Glutamatergic neuron (in vitro differentiated cells): ENCODE measurements around the gene ZNF750. TPM values are rescaled to one million over a fixed set of nuclear protein-coding genes. Genes with fewer than 3 reads are reported as not detected.

Source experiments
- DNase-seq: peaks from one replicate; pipeline ENCODE4 v3.0.0; 2022
- H3K27ac Mint-ChIP-seq: one replicate; pipeline ENCODE4 v1.8.0; 2020; ENCODE audit warnings: mild to moderate bottlenecking, mixed read lengths, inconsistent platforms; ENCODE audit not compliant: unreplicated experiment
- H3K27me3 Mint-ChIP-seq: one replicate; pipeline ENCODE4 v1.8.0; 2020; ENCODE audit warnings: mild to moderate bottlenecking, moderate library complexity, mixed read lengths, inconsistent platforms; ENCODE audit not compliant: unreplicated experiment
- H3K36me3 Mint-ChIP-seq: one replicate; pipeline ENCODE4 v1.8.0; 2020; ENCODE audit warnings: mild to moderate bottlenecking, mixed read lengths, inconsistent platforms; ENCODE audit not compliant: unreplicated experiment
- H3K4me1 Mint-ChIP-seq: one replicate; pipeline ENCODE4 v1.8.0; 2020; ENCODE audit warnings: mild to moderate bottlenecking, low read depth, mixed read lengths, inconsistent platforms; ENCODE audit not compliant: unreplicated experiment
- H3K4me3 Mint-ChIP-seq: one replicate; pipeline ENCODE4 v1.8.0; 2020; ENCODE audit warnings: mild to moderate bottlenecking, mixed read lengths, inconsistent platforms; ENCODE audit not compliant: unreplicated experiment
- H3K9me3 Mint-ChIP-seq: one replicate; pipeline ENCODE4 v1.8.0; 2020; ENCODE audit warnings: mild to moderate bottlenecking, moderate library complexity, mixed read lengths, inconsistent platforms; ENCODE audit not compliant: unreplicated experiment
- total RNA-seq: library from RNA; stranded (reverse); fragmentation: NEBNext Ultra II Directional; extraction: Animal tissue kit (Norgen Biotek cat#: 25700); gene quantifications from one replicate; pipeline ENCODE4 v1.2.1, GENCODE V29; 2021; ENCODE audit not compliant: unreplicated experiment
- TF ChIP-seq, protein P1 (sequence below): fragments of 200-600 bp; sonication (generic); IDR thresholded peaks from one replicate; pipeline ENCODE4 v1.5.0; 2021; ENCODE audit not compliant: partially characterized antibody, unreplicated experiment

ZNF750 gene
- total RNA-seq, 1 donor from 2014 or later: 1.4 TPM

- Mint-ChIP-seq H3K36me3 (peaks cover 5% of the 10 kb centered on the region), H3K27me3 (peaks cover 3% of the 10 kb centered on the region), H3K4me3 (no peak overlapping the region), H3K9me3 (peaks cover 2% of the 10 kb centered on the region), H3K27ac (no peak overlapping the region), H3K4me1 (peaks cover 11% of the 10 kb centered on the region)
- DNase-seq: no peak
- TF ChIP-seq, protein P1, sequence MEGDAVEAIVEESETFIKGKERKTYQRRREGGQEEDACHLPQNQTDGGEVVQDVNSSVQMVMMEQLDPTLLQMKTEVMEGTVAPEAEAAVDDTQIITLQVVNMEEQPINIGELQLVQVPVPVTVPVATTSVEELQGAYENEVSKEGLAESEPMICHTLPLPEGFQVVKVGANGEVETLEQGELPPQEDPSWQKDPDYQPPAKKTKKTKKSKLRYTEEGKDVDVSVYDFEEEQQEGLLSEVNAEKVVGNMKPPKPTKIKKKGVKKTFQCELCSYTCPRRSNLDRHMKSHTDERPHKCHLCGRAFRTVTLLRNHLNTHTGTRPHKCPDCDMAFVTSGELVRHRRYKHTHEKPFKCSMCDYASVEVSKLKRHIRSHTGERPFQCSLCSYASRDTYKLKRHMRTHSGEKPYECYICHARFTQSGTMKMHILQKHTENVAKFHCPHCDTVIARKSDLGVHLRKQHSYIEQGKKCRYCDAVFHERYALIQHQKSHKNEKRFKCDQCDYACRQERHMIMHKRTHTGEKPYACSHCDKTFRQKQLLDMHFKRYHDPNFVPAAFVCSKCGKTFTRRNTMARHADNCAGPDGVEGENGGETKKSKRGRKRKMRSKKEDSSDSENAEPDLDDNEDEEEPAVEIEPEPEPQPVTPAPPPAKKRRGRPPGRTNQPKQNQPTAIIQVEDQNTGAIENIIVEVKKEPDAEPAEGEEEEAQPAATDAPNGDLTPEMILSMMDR: no peak
Measured at GRCh38 chr17:82846061-82846691, 6.4 kb upstream of the ZNF750 start.

DNA sequence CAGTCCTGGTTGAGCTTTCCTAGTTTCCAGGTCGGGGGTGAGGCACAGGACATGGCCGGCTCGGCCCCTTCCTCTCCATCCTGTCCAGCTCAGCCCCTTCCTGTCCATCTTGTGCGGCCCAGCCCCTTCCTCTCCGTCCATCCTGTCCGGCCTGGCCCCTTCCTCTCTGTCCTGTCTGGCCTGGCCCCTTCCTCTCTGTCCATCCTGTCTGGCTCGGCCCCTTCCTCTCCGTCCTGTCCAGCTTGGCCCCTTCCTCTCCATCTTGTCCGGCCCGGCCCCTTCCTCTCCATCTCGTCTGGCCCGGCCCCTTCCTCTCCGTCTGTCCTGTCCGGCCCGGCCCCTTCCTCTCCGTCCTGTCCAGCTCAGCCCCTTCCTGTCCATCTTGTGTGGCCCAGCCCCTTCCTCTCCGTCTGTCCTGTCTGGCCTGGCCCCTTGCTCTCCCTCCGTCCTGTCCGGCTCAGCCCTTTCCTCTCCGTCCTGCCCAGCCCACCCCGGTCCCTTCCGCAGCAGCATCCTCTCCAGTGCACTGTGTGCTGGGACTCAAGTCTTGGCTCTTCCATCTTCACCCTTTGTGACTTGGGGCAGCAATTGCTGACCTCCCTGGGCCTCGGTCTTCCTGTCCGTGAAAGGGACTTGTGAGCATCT is 5.5 kb upstream of the ZNF750 start:
- Mint-ChIP-seq H3K27ac (no peak overlapping the region), H3K4me1 (peaks cover 8% of the 10 kb centered on the region), H3K4me3 (no peak overlapping the region), H3K27me3 (peaks cover 3% of the 10 kb centered on the region), H3K9me3 (peaks cover 2% of the 10 kb centered on the region), H3K36me3 (peaks cover 5% of the 10 kb centered on the region)
- no peak for DNase-seq
- TF ChIP-seq, protein P1: no peak

GRCh38 chr17:82844796-82845162 is 5.0 kb upstream of the ZNF750 start:
- Mint-ChIP-seq H3K4me3 (no peak overlapping the region), H3K27ac (no peak overlapping the region), H3K27me3 (peaks cover 3% of the 10 kb centered on the region), H3K36me3 (peaks cover 5% of the 10 kb centered on the region), H3K9me3 (peaks cover 2% of the 10 kb centered on the region), H3K4me1 (peaks cover 12% of the 10 kb centered on the region)
- no peak for DNase-seq
- TF ChIP-seq, protein P1: no peak

GRCh38 chr17:82843904-82844680 is 4.3 kb upstream of the ZNF750 start:
- TF ChIP-seq, protein P1: no peak
- peaks cover 2% of the 10 kb centered on the region for H3K9me3 Mint-ChIP-seq
- no peak for DNase-seq
- peaks cover 12% of the 10 kb centered on the region for H3K4me1 Mint-ChIP-seq
- H3K27me3 Mint-ChIP-seq: peaks cover 4% of the 10 kb centered on the region
- no peak overlapping the region for H3K27ac Mint-ChIP-seq
- H3K4me3 Mint-ChIP-seq: no peak overlapping the region
- peaks cover under 1% of the 10 kb centered on the region for H3K36me3 Mint-ChIP-seq
